HCT116 (cell line): ENCODE measurements around the gene GRM1.
"Not testable (repeated sequence)": the region's sequence is repeated elsewhere in the genome, so short reads cannot be mapped to it uniquely, and the experiment has no call there.

ENCODE experiments used
- CTCF ChIP-seq, 3 experiments: fragments of 200-600 bp in 1 of 3; sonication (generic) in 1 of 3; IDR thresholded peaks in 2 of 3; conservative IDR thresholded peaks in 1 of 3; 2 replicates each; pipeline ENCODE4 v1.5.1; 2012 to 2017; ENCODE audit warnings: low read depth in 2 of 3, low read length in 2 of 3, antibody characterized with exemption in 1 of 3, borderline replicate concordance in 1 of 3, control low read depth in 1 of 3, mild to moderate bottlenecking in 1 of 3, mixed read lengths in 1 of 3, mixed run types in 1 of 3, moderate library complexity in 1 of 3; ENCODE audit not compliant: insufficient read depth in 1 of 3
- MAX ChIP-seq: IDR thresholded peaks from 2 replicates; pipeline ENCODE4 v1.6.1; 2012
- POLR2A ChIP-seq: IDR thresholded peaks from 2 replicates; pipeline ENCODE4 v1.7.0; 2011; ENCODE audit warnings: borderline replicate concordance; ENCODE audit not compliant: insufficient read depth, insufficient read length; ENCODE audit errors: extremely low read depth
- POLR2AphosphoS5 ChIP-seq: IDR thresholded peaks from 2 replicates; pipeline ENCODE4 v1.6.1; 2011; ENCODE audit warnings: mild to moderate bottlenecking, low read depth, low read length, moderate library complexity
- RAD21 ChIP-seq: IDR thresholded peaks from 2 replicates; pipeline ENCODE4 v1.6.1; 2012; ENCODE audit warnings: low read depth, mild to moderate bottlenecking
- REST ChIP-seq: IDR thresholded peaks from 2 replicates; pipeline ENCODE4 v1.6.1; 2012; ENCODE audit warnings: low read depth
- SRF ChIP-seq: IDR thresholded peaks from 2 replicates; pipeline ENCODE4 v1.6.1; 2012; ENCODE audit warnings: low read depth
- YY1 ChIP-seq: IDR thresholded peaks from 2 replicates; pipeline ENCODE4 v1.6.1; 2011; ENCODE audit warnings: low read length, low read depth, moderate library complexity, mild to moderate bottlenecking; ENCODE audit not compliant: insufficient replicate concordance; ENCODE audit errors: extremely low read depth
- ZFX ChIP-seq: fragments of 450-650 bp; IDR thresholded peaks from 2 replicates; pipeline ENCODE4 v1.6.1; 2017

GRCh38 chr6:146243646-146244045 lies 214.8 kb downstream of the GRM1 start:
- not testable (repeated sequence) for TF ChIP-seq CTCF (IDR thresholded peaks at IDR 0.05 in 2 of 3, conservative IDR thresholded peaks at IDR 0.05 in 1 of 3; ENCODE audit: borderline replicate concordance in 1 of 3, insufficient read depth in 1 of 3, low read depth in 2 of 3, low read length in 2 of 3); REST; SRF; POLR2A; MAX; RAD21; ZFX; POLR2AphosphoS5; YY1
